Activated CD4-positive, alpha-beta T cell treated with anti-CD3 and anti-CD28 coated beads, Interleukin-2, amount 50 U/mL, for 1 hour (primary cell): ENCODE measurements around the gene FAM221B.

ENCODE experiments used
- DNase-seq: peaks from one replicate; pipeline ENCODE4 v3.0.0-alpha.2; 2020

The FAM221B gene

DNA sequence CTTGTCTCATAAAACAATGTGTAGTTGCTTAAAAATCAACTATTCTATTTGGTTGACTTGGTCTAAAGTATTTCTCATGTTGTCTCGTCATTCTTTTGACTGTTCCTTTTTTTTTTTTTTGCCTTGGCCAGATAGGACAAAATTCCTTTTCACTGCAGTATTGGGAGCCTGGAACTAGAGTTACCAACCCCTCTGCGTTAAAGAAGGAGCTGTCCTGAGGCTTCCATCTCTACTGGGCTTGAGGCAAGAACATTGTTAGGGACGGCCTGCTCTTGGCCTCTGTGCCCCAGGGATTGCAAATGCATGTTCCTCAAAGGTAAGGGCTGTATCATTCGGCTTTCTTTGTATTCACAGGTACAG lies 38.5 kb downstream of the FAM221B start:
- no peak for DNase-seq

GRCh38 chr9:35789541-35789940 lies 39.0 kb downstream of the FAM221B start:
- DNase-seq = no peak

- no peak for DNase-seq
These were observed 45.1 kb downstream of the FAM221B start for GRCh38 chr9:35783418-35783817.

DNA sequence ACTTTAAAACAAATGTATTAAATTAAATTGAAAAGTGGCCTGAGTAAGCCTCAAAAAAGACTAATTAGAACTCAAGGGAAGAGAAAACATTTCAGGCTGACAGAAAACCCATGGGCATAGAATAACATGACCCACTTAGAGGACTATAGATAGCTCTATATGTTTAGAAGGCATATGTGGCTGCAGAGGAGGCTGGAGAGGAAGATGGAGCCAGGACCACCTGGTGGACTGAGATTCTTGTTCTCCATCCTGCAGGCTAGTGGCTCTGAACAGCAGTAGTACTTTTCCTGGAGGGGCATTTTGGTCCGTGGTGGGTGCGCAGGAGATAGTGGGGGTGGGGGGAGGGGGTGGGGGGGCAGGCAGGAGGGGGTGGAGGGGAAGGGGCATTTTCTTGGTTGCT lies 47.5 kb downstream of the FAM221B start:
- DNase-seq = no peak

DNA sequence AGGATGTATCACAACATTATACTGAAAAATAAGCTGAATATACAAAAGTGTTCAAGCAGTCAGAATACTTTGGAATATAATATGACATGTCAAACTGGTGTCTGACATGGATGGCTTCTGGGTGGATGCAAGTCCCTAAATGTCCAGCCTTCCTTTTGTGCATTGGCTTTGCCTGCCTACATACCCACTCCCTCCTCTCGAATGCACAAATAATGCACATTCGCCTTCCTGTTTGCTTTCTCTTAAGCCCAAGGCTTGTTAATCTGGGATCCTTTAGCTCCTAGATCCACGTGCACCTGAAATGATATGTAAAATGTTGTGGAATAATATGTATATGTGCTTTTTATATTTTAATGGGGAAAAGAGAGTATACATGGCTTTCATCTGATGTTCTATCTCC lies 50.0 kb downstream of the FAM221B start:
- DNase-seq = no peak

DNA sequence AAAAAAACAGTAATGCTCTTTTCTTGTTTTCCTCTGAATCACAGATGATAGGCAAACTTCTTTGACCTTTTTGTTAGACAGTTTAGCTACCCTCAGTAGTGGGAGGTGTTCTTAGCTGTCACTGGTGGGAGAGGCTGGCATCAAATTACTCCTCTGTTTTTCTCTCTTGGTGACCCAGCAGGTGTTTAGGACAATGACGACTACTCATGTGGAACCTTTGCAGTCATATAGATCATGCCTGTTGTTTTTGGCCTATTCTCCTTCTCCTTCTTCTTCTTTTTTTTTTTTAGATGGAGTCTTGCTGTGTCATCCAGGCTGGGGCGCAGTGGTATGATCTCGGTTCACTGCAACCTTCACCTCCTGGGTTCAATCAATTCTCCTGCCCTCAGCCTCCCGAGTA lies 52.5 kb downstream of the FAM221B start:
- no peak for DNase-seq

DNA sequence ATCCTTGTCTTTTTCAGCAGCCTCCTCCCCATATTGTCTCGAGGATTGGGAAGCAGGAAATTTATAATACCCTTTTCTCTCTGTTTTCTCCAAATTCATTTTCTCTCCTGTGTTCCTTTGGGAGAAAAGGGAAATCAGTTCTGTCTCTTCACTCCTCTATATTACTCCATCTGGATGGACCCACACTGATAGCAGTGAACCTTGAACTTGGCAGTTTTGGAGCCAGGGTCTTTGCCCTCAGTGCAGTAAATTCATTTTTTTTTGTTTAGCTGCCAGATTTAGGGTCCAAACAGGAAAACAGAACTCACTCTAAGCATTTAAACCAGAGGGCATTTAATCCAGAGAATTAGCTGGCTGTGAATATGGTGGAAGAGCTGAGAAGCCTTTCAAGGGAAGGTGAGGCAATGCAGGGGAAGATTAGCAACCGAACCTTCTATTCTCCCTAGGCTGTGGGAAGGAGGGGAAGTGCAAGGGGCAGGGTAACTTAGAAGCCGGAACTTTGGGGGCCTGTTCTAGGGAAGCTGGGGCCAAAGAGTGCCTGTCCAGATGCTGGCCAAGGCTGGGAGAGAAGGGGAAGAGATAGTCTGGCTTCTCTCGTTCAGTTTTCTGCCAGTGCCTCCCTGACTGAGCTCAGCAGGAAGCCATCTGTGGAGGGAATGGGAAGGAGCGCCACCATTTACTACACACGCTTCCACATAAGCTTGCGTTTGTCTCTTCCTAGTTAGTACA lies 53.5 kb downstream of the FAM221B start:
- no peak for DNase-seq

- no peak for DNase-seq
These were observed 56.6 kb downstream of the FAM221B start for GRCh38 chr9:35771943-35772342.

DNA sequence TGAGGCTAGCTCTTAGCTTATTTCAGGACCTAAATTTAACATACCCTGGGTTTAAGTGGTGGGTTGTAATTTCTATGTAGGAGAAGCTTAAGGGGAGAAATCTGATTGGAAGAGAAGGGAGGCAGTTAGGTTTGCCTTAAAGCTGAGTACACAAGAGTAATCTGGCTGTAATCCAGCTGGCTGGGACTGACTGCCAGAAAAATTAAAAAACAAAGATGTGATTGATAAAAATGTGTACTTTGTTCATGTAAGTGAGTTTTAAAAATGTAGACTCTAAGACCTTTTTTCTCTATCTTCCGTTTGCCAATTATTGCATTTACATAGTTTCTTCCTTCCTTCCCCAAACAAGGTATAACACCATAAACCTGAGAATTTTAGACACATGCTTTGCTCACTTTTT lies 57.0 kb downstream of the FAM221B start:
- DNase-seq = no peak

DNA sequence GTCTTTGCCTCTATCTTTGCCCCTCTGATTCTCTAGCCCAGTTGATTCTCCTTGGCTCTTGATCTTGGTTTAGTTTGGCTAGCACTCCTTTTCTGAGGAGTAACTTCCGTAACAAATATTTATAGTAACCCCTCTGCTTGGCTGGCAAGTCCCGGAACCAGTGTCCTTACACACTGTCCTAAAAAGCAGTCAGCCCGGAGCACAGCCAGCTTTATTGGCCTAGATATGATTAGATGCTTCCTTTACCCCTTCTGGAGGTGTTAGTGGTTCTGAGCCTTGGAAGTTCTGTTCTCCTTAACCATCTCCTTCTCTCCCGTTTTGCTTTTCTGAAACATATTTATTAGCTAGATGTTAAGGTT lies 57.5 kb downstream of the FAM221B start:
- DNase-seq = no peak

GRCh38 chr9:35769763-35770162 lies 58.8 kb downstream of the FAM221B start:
- DNase-seq = no peak

- no peak for DNase-seq
These were observed 61.1 kb downstream of the FAM221B start for GRCh38 chr9:35767458-35767857.

DNA sequence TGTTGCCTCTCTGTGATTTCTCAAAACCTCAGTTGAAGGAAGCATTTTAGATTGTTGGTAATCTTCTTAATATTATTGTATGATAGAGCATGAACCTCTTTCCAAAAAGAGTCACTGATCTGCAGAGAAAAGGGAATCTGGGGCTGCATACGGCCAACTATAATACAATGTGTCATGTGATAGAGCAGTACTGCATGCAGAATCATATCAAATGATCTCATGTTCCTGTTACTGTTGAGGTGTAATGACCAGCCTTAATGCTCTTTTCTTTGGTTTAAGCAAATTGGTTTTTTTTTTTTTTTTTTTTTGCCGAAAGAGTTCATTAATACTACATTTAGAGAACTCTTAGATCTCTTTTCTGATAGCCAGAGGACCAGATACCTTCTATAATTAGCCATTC lies 61.5 kb downstream of the FAM221B start:
- no peak for DNase-seq
